ENCODE data around the gene EQTN.

The EQTN gene

GRCh38 chr9:27297050-27297449, at the start of gene EQTN:
TSS of gene EQTN (minus strand) at chr9:27297150. CDS start at chr9:27297055, 95 bp downstream.
- no peak for DNase-seq (ENCODE audit: low spot score)

GRCh38 chr9:27344776-27345175, 47.8 kb upstream of the EQTN start:
- DNase-seq (ENCODE audit: low spot score), result no peak

- DNase-seq (ENCODE audit: low spot score), result no peak
Observed at GRCh38 chr9:27341545-27342294, 44.8 kb upstream of the EQTN start.

GRCh38 chr9:27340961-27341511, 44.1 kb upstream of the EQTN start:
- no peak for DNase-seq (ENCODE audit: low spot score)

GRCh38 chr9:27340285-27340674, 43.3 kb upstream of the EQTN start:
- DNase-seq (ENCODE audit: low spot score), result no peak

- no peak for DNase-seq (ENCODE audit: low spot score)
Observed at GRCh38 chr9:27339661-27340284, 42.8 kb upstream of the EQTN start.

GRCh38 chr9:27338527-27338903, 41.6 kb upstream of the EQTN start:
- no peak for DNase-seq (ENCODE audit: low spot score)

- no peak for DNase-seq (ENCODE audit: low spot score)
Observed at GRCh38 chr9:27337833-27338526, 41.0 kb upstream of the EQTN start.

GRCh38 chr9:27337236-27337635, 40.3 kb upstream of the EQTN start:
- no peak for DNase-seq (ENCODE audit: low spot score)

- DNase-seq (ENCODE audit: low spot score), result no peak
Observed at GRCh38 chr9:27336829-27337228, 39.9 kb upstream of the EQTN start.

GRCh38 chr9:27336126-27336525, 39.2 kb upstream of the EQTN start:
- no peak for DNase-seq (ENCODE audit: low spot score)

GRCh38 chr9:27335075-27335474, 38.1 kb upstream of the EQTN start:
- DNase-seq (ENCODE audit: low spot score), result no peak

- peak; percentile 84 for DNase-seq (ENCODE audit: low spot score)
Observed at GRCh38 chr9:27333241-27334052, 36.5 kb upstream of the EQTN start.

- DNase-seq (ENCODE audit: low spot score), result no peak
Observed at GRCh38 chr9:27331393-27331792, 34.4 kb upstream of the EQTN start.

- DNase-seq (ENCODE audit: low spot score), result no peak
Observed at GRCh38 chr9:27329291-27329690, 32.3 kb upstream of the EQTN start.

GRCh38 chr9:27328483-27328882, 31.5 kb upstream of the EQTN start:
- no peak for DNase-seq (ENCODE audit: low spot score)

- no peak for DNase-seq (ENCODE audit: low spot score)
Observed at GRCh38 chr9:27311184-27311583, 14.2 kb upstream of the EQTN start.

- DNase-seq (ENCODE audit: low spot score), result no peak
Observed at GRCh38 chr9:27310582-27310981, 13.6 kb upstream of the EQTN start.

- DNase-seq (ENCODE audit: low spot score), result no peak
Observed at GRCh38 chr9:27308691-27309390, 11.9 kb upstream of the EQTN start.

GRCh38 chr9:27304521-27304920, 7.6 kb upstream of the EQTN start:
- DNase-seq (ENCODE audit: low spot score), result no peak

GRCh38 chr9:27303219-27303618, 6.3 kb upstream of the EQTN start:
- peak; percentile 5 for DNase-seq (ENCODE audit: low spot score)
